Measurements from ENCODE around the gene SLC25A44.

Gene SLC25A44, protein sequence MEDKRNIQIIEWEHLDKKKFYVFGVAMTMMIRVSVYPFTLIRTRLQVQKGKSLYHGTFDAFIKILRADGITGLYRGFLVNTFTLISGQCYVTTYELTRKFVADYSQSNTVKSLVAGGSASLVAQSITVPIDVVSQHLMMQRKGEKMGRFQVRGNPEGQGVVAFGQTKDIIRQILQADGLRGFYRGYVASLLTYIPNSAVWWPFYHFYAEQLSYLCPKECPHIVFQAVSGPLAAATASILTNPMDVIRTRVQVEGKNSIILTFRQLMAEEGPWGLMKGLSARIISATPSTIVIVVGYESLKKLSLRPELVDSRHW

DNA sequence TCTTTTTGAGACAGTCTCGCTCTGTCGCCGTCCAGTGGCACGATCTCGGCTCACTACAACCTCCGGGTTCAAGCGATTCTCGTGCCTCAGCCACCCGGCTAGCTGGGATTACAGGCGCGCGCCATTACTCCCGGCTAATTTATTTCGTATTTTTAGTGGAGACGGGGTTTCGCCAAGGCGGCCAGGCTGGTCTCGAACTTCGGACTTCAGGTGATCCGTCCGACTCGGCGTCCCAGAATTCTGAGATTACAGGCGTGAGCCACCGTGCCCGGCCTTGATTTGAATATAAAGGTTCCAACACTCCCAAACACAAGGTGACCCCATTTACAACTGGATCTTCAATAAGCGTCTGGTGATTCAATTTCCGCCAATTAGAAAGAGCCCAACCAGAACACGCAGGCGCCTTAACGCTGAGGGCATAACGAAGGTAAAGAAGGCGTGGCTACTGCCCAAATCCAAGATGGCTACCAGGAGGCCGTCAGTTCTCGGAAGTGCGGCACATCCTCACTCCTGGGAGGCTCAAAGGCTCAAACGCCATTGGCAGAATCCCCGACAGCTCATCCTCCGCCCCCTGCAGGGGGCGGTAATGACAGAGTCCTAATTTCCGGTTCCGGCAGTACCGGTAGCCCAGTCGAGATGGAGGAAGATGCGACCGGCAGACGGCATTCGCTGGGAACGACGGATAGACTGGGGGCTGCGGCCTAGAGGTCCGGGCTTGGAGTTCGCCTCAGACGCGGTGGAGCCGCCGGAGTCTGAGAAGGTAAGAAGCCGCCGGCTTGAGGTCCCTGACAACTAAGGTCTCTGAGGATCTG lies at the start of gene SLC25A44:
Gene SLC25A44, plus strand, starts transcription at position 617 of the 812 bp plus-strand sequence. CDS start 5,744 bp downstream, outside the sequence.
- peak; percentile 98 for DNase-seq (ENCODE audit: extremely low read depth, low read depth)
- TF ChIP-seq, protein P1, sequence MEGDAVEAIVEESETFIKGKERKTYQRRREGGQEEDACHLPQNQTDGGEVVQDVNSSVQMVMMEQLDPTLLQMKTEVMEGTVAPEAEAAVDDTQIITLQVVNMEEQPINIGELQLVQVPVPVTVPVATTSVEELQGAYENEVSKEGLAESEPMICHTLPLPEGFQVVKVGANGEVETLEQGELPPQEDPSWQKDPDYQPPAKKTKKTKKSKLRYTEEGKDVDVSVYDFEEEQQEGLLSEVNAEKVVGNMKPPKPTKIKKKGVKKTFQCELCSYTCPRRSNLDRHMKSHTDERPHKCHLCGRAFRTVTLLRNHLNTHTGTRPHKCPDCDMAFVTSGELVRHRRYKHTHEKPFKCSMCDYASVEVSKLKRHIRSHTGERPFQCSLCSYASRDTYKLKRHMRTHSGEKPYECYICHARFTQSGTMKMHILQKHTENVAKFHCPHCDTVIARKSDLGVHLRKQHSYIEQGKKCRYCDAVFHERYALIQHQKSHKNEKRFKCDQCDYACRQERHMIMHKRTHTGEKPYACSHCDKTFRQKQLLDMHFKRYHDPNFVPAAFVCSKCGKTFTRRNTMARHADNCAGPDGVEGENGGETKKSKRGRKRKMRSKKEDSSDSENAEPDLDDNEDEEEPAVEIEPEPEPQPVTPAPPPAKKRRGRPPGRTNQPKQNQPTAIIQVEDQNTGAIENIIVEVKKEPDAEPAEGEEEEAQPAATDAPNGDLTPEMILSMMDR (IDR thresholded peaks at IDR 0.05; ENCODE audit: low read depth, low read length): peak; percentile 49

DNA sequence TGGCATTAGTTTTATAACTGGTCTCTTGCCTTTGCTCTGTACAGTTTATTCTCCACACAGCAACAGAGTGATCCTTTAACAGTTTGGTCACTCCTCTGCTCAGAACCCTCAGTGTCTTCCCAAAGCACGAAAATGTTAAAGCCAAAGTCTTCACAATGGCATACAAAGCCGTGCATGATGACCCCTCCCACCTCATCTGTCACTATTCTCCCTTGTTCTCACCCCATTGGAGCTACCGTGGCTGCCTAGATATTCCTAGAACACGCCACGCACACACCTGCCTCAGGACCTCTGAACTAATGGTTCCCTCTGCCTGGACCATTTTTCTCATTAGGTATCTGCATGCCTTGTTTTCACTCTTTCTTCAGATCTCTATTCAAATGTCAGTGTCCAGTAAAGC lies 49.2 kb upstream of the SLC25A44 start:
- TF ChIP-seq, protein P1 (IDR thresholded peaks at IDR 0.05; ENCODE audit: low read depth, low read length): no peak
- DNase-seq (ENCODE audit: extremely low read depth, low read depth): no peak

DNA sequence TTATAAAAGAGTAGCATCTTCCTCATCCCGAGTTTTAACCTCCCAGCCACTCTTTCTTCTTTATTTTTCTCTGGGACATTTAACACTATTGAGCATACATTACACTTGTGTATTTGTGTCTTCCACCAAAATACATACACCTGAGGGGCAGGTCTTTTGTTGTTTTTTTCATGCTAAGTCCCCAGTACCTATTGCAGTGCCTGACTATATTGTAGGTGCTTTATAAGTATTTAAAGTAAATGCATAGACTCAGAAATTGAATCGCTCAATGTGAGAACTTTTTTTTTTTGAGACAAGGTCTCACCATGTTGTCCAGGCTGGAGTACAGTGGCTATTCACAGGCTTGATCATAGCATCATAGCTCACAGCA lies 48.3 kb upstream of the SLC25A44 start:
- TF ChIP-seq, protein P1 (IDR thresholded peaks at IDR 0.05; ENCODE audit: low read depth, low read length): no peak
- DNase-seq (ENCODE audit: extremely low read depth, low read depth): no peak

DNA sequence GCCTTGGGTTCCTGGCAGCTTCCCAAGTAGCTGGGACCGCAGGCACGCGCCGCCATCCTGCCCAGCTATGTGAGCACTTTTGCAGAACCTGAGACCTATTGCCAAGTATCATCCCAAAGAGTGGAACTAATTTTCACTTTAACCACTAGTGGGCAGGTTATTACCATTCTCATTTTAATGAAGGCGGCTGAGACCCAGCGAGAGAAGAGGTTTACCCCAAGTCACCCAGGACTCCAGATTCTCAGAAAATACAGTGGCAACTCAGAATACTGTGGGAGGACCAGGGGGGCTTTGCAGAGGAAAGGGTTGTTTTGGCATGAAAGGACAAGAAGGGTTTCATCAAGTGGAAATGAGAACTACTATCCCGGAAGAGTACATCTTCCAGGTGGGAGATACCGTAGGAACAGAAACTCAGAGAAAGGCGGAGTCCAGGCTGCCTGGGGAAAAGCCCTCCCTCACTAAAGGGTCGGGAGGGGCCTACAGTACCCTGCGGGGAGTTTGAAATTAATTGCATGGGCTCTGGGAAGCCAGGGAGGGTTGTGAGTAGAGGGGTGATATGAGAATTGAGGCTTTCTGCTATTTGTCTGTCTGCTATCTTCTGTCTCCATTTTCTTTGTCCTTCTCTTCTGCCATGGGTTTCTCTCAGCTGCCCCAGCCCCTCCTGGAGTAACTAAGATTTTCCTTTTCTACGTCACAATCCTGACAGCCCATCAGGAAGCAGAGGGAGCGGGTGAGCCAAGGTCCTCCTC lies 47.7 kb upstream of the SLC25A44 start:
- DNase-seq (ENCODE audit: extremely low read depth, low read depth): peak; percentile 90
- TF ChIP-seq, protein P1 (IDR thresholded peaks at IDR 0.05; ENCODE audit: low read depth, low read length): peak; percentile 39

DNA sequence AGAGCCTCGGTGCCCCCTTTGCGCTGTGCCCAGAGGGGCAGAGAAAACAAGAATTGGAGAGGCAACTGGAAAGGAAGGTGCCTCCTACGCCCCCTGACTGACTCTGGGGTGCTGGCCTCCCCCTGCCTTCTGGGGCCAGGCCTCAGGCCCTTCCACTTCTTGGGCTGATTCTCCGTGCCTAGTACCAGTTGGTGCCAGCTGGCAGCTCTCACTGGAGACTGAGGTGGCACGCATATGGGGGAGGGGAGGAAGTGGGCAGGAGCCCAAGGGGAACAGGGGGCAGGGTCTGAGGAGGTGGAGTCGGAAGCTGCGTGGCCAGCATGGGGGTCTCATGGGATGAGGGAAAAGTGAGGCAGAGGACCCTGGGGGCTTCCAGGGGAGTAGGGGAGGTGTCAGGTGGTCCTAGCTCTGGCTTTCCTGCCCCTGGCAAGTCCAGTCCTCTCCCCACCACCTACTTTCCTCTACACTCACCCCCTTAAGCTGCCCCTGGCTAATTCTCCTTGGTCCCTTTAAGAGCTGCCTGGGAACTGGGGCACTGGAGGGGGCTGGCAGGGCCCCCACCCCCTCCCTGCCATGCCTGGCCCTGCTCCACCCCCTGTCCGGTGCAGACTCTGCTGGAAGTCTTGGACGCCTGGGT lies 47.0 kb upstream of the SLC25A44 start:
- no peak for DNase-seq (ENCODE audit: extremely low read depth, low read depth)
- TF ChIP-seq, protein P1 (IDR thresholded peaks at IDR 0.05; ENCODE audit: low read depth, low read length): no peak

DNA sequence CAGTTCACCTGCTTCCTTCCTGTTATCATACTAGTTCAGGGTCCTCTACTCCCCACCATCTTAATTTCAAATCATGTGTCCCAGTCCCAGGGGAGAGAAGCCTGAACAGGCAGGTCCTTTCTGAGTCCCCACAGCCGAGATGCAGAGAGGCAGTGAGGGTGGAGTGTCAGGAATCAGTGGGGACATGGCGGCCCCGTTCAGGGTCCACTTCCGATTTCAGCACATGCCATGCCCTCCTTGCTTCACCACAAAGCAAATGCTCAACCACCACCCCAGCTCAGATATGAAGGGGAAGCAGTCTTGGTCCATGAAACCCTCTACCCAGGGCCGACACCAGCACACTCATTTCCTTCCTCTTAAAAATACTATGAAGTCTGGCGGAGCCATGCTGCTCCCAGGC lies 45.7 kb upstream of the SLC25A44 start:
- TF ChIP-seq, protein P1 (IDR thresholded peaks at IDR 0.05; ENCODE audit: low read depth, low read length): no peak
- DNase-seq (ENCODE audit: extremely low read depth, low read depth): no peak

Data from AG09319 (cell line).